GM18520 (cell line): ENCODE data around the gene ASIC1.
A peak's percentile ranks its signal among the peaks of the same experiment; 100 is the strongest.

ENCODE experiments used
- ATAC-seq: cut with Tn5 transposase; IDR thresholded peaks from one replicate; pipeline ENCODE4 v1.9.1; 2021; ENCODE audit not compliant: unreplicated experiment

ASIC1 gene

DNA sequence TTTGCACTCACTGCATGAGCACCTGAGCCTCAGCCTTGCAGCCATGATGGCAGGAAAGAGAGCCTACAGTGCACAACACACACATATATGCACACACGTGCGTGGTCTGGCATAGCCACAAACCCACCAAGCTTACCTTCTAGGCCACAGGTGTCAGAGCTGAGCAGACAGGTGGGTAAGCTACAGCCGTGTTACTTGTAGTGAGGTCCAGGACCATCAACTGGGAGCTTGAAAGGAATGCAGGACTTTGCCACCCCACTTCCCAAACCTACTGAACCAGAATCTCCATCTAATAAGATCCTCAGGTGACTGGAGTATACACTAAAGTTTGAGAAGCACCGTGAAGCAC, 2.7 kb downstream of the ASIC1 start:
- no peak for ATAC-seq

DNA sequence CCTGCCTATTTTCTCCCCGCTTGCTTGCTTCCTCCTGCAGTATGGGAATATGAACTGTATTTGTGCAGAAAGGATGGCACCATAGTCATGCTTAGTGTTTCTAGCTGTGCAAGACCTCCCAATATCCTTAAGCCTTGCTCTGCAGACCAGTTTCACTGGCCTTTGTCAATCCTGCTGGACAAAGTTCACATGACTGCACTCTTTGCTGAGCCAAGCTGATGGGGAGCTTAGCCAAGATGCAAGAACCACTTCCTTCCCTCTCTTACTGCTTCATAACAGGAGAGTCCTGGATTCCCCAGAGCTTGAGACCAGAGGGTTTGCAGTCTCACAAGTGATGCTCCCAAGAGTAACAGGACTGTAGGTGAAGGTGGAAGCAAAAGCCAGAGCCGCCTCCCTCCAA, 3.8 kb downstream of the ASIC1 start:
- no peak for ATAC-seq

DNA sequence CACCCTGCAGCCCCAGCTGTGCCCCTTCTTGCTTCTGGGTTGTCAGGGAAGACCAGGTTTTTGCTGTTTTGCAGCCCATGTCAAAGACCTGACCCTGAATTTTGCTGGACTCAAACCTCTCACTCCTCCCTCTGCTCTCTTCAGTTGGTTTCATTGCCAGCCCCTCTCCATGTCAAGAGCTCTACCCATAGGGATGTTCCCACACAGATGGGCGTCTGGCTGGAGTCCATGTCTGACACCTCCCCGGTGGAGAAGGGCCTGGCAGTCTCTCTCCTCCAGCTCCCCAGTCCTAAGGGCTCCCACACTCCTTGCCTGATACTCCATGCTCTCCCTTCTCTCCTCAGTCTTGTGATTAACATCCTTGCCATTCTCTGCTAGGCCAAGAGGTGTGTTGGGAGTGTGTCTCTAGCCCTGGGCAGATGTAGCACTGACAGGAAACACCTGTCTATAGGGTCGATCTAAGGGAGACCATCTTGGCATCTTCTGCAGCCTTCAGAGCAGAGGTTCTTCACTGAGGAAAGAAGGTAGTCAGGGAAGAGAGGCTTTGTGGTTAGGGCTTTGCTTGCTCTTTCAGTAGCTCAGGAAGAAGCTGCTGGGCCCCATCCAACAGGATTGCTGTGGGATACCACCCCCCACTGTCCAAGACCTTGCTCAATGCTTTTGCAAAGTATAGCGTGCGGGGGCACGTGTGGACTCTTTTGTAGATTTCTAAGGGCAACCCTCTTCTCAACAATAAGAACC, 4.7 kb downstream of the ASIC1 start:
- no peak for ATAC-seq

DNA sequence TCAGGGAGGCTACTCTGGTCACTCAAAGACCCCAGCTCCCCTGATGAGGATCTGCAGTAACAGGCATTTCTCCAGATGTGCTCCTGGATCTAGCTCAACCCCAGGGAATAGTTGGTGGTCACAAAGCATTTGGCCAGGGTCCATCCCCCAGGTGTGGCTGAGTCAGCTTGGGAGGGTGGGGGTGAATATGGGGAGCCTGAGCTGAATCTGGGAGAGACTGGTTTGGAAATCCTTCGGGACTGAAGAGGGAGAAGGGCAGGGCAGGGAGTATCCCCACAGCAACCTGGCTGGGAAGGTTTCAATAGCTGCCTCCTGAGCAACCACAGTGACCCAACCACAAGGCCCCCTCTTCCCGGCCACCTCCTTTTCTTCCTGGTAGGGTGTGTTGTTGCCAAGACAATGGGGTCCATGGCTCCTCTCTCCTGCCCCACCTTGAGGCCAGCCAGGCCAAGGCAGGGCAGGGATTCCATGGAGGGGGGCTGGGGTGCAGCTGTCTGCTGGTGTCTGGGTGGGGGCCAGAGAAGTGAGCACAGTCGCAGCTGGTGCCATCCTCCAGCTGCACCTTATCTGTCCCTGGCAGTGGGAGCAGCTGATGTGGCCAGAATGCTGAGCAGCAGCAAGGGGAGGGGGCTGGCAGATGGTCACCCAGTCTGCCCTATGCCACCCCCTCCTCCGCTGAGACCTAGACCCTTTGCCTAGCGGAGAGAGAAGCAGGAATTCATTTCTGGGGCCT, 5.5 kb downstream of the ASIC1 start:
- no peak for ATAC-seq

DNA sequence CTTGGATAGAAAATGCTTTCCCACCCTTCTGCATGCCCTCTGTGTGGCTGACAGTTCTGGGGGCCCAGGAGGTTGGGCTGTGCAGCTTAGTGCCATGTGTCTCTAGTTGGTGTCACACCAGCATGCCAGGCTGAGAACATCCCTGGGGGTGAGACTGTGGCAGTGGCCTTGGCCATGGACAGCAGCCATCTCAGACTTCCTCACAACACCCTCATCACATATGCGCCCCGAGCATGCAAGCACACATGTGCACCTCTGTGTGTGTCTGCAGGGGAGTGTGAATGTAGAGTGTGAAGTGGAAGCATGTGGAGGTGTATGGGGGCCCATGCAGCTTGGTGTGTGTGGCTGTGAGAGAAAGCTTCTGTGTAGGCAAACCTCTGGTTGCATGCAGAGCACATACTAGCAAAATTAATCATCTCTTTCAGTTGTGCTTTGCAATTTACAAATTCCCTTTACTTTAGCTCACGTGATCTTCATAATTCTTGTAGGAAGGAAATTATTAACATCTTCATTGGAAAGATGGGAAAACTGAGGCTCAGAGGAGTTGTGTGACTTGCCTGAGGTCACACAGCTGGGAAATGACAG, 8.4 kb downstream of the ASIC1 start:
- no peak for ATAC-seq

DNA sequence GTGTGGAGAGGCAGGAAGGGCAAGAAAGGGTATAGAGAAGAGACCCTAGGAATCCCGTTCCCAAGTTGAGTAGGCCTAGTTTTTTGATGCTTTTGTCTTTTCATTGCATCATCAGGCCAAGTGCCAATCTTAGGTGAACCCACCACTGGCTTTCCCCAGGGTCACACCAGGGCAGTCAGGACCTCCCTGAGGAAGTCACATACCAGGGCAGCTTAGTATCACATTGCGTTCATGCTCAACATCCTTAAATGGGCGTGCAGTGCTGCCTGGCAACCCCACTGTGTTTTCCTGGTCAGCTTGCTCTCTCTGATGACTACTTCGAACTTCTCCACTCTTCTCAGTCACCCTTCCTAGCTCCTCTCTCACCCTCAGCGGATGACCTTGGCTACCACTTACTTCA, 9.0 kb downstream of the ASIC1 start:
- ATAC-seq, result no peak

DNA sequence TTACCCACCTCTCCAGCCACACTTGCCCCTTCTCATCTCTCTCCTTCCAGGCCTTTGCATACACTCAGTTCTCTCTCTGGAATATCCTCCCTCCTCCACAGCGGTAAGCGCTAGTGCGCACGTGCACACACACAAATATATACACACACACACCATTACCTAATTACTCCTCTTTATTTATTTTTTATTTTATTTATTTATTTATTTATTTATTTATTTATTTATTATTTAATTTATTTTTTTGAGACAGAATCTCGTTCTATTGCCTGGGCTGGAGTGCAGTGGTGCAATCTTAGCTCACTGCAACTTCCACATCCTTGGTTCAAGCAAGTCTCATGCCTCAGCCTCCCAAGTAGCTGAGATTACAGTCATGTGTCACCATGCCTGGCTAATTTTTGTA, 11.7 kb downstream of the ASIC1 start:
- ATAC-seq, result no peak

DNA sequence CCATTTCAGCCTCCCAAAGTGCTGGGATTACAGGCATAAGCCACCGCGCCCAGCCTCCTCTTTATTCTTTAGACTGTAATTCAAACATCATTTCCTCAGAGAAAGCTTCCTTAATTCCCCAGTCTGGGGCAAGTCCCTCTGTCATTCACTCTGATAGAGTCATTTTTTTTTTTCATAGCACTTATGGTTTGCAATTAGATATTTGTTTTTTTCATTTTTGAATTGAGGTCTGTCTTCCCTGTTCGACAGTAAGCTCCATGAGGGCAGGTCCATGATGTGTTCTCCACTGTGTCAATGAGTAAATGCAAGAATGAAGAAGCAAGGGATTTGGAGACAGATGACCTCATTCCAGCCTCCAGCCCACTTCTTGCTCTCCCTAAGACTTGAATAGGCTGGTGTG, 12.1 kb downstream of the ASIC1 start:
- no peak for ATAC-seq

DNA sequence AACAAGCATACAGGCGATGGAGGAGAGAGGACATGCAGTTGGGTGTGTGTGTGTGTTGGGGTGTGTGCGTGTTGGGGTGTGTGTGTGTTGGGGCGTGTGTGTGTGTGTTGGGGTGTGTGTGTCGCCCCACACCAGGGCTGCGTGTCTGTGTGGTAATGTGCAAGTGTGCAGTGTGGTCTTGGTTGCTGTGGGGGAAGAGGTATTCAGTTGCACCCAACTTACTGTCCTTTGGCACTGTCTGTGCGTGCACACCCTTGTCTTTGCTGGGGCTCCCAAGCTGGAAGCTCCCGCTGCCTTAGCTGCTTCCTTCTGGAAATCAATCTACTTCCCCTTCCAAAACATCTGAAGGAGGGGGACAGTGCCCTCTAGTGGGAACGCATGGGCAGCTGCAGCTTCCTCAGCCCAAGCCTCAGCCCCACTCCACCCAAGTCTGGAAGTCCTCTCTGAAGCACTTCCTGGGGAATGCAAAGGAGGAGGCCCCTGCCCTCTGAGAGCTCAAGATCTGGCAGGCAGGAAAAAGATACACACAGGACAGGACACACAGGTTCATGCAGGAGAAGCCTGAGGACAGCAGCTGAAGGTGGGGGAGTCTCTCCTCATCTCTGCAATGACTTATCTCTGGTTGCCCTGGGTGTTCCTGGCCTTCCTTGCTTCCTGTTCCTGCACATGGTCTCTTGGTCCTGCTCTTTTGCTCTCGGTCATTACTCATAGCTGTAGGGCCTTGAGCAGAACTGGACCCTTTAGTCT, 13.1 kb downstream of the ASIC1 start:
- ATAC-seq, result no peak

DNA sequence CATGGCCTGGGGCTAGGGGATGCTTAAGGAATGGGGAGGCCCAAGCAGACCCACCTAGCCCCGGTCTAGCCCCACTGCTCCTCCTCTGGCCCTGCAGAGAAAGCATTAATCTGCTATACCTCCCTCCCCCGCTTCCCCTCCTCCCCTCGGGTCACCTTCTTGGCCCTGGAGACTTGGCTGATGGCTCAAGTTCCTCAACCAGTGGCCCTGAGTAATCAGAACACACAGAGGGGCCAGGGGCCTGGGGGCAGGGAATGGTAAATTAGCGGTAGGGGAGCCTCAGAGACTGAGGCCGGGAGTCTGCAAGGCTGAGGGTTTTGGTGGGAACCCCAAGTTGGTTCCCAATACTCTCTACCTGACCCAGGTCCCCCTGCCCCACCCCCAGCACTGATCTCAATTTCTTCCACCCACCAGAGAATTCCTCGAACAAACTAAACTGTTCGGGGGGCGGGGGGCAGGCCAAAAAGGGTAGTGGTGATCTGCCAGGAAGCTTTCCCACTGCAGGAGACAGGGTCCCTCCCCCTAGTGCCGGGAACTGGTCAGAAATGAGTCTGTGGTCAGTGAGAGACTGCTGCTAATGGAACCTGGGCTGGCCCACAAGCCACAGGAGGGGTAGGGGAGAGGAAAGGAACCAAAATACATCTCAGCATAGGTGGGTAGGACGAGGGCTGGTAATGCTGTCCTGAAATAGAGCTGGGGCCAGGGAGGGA, 15.0 kb downstream of the ASIC1 start:
- no peak for ATAC-seq

DNA sequence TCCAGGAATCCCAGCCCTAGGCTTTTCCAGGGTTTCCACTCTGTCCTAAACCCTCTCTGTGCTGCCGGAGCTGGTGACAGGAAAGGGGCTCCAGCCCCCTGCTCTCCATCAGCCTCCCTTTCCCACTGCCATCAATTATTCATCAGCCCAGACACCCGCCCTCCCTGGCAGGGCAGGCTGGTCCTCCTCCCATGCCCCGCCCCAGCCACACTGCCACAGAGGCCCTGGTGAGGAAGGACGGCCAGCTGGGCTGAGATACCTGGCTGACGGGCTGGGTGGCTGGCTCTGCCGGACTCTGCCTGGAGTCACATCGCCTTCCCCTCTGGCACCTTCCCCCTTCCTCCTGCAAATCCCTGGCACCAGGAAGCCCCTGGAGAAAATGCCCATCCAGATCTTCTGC, 15.8 kb downstream of the ASIC1 start:
- no peak for ATAC-seq

DNA sequence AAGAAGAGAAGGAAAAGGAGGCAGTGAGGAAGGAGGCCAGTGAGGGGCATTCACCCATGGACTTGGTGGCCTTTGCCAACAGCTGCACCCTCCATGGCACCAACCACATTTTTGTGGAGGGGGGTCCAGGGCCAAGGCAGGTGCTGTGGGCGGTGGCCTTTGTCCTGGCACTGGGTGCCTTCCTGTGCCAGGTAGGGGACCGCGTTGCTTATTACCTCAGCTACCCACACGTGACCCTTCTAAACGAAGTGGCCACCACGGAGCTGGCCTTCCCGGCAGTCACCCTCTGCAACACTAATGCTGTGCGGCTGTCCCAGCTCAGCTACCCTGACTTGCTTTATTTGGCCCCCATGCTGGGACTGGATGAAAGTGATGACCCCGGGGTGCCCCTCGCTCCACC, 16.3 kb downstream of the ASIC1 start:
- no peak for ATAC-seq

DNA sequence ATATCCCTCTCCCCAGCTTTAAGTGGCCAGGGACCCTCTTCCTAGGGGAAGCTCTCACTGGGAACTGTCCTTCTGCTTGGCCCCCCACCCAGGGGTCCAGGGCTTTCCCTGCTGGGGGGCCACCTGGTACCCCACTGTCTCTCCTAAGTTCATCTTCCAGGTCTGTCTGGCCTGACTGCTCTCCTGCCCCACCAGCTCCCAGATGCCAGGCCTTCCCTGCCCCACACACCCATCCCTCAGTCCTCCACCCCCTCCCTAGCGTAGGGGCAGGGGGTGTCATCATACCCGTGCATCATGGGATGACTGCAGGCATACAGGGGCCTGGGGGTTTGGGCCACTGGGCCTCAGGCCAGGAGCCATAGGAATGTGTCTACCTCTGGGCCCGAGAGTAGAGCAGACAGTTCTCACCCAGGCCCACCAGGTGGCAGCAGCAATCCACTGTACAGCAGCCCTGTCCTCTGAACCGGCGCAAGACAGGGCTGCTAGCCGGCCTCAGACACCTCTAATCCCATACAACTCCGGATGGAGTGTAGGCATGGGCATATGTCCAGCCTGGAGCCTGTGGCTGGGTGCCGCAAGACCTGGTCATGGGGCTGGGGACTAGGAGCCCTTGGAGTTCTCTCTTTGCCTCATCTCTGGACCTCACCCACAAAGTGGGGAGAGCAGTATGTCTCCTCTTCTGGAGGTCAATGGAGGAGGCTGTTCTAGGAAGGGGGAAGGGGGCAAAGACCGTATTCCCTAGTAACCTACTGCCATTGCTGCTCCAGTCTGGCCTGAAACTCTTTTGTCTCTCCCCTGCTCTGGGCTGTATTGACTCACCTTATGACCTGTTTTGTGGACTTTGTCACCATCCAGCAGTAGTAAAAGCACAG, 17.8 kb downstream of the ASIC1 start:
- ATAC-seq, result peak; percentile 76

DNA sequence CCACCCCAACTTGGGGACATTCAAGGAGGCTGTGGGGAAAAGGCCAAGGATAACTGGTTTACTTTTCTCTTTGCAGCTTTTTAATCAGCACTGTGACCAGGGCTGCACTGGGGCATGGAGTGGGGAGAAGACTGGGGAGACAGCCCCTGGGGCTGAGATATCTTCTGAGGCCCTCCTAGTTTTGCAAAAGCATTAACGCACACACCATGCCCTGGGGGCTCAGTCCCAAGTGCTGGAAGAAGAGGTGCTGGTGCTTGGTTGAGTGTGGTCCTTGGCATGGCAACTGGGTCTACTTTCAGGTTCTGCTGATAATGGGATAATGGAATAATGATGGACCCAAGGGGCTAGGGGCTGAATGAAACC, 18.4 kb downstream of the ASIC1 start:
- ATAC-seq, result no peak

DNA sequence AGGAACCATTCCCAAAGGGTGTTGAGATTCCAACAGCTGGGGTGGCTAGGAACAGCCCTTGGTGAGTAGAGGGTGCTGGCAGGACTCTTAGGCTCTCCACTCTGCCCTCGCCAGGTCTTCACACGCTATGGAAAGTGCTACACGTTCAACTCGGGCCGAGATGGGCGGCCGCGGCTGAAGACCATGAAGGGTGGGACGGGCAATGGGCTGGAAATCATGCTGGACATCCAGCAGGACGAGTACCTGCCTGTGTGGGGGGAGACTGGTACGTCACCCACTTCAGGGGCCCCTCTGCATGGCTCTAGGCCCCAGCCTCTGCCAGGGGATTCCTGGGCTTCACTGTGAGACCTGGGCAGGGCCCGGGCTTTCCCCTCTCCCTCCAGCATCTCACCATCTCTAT, 19.7 kb downstream of the ASIC1 start:
- no peak for ATAC-seq

DNA sequence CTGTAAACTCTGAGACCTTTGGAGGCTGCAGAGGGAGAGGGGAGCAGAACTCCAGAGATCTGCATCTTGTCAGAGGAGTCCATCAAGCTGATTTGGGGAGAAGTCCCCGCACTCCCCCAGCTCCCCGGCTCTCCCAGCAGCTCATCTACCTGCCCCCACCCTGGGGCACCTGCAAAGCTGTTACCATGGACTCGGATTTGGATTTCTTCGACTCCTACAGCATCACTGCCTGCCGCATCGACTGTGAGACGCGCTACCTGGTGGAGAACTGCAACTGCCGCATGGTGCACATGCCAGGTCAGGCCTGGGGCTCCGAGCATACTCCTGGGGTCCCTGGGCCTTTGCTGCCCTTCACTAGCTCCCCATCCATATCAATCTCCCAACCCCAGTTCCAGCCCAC, 20.9 kb downstream of the ASIC1 start:
- no peak for ATAC-seq

DNA sequence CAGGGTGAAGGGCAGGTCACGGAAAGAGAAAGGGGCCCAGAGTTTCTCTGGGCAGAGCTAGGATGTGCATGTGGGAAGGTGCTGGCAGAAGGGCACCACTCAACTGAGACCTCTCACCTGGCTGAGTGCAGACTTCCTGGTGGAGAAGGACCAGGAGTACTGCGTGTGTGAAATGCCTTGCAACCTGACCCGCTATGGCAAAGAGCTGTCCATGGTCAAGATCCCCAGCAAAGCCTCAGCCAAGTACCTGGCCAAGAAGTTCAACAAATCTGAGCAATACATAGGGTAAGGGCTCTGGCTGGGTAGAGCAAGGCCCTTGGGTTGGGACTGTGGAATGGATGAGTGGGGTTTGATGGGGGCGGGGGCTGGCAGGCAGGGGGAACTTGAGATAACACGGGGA, 22.4 kb downstream of the ASIC1 start:
- ATAC-seq, result no peak

DNA sequence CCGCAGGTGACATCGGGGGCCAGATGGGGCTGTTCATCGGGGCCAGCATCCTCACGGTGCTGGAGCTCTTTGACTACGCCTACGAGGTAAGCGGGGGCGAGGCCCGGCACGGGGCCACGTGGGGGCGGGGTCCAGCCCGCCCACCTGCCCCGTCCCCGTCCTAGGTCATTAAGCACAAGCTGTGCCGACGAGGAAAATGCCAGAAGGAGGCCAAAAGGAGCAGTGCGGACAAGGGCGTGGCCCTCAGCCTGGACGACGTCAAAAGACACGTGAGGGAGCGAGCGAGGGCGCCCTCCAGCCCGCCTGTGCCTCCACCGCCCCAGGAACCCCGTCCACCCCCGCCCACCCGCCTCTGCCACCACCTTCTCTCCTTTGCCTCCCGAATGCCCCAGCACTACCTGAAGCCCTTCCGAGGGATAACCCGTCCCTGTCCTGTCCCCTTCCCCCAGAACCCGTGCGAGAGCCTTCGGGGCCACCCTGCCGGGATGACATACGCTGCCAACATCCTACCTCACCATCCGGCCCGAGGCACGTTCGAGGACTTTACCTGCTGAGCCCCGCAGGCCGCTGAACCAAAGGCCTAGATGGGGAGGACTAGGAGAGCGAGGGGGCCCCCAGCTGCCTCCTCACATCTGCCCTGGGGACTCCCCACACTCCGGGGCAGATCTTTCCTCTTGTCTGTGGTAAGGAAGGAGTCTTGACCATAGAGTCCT, 23.9 kb downstream of the ASIC1 start:
- ATAC-seq, result no peak

DNA sequence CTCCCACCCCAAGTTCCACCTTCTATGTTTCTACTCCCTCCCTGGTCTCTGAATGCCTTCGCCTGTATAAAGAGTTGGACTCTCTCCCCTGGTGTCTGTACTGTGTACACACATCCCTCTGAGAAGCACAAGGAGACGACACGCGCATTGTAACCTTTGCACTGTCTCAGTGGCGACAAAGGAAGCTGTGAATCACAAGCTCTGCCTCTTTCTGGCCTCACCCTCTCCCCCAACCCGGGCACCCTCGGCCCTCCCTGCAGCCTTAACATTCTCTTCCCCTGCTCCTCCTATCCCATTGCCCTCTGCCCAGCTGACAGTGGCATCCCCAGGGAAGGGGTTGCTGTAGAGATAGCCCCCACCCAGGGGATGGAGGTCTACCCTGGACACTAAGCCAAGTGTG, 25.2 kb downstream of the ASIC1 start:
- ATAC-seq, result no peak

DNA sequence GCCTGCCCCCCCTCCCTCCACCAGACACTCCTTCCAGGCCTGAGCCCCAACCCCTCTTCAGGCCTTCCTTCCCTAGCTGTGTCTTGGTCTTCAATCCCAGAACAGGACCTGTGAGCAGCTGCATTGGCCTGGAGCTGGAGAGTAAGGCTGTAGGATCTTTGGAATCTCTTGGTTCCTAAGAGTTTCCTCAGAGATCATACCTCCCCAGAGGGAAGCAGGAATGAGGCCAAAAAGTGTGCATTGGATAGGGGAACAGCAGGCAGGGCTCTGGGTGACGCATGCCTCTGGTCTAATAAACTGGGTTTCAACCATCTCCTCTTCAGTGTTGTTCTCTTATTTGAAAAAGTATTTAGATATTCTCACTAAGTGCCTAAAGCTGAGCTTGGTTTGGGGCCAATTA, 25.9 kb downstream of the ASIC1 start:
- no peak for ATAC-seq
